Measurements from ENCODE around the gene CRB2. TPM values are rescaled to one million over a fixed set of nuclear protein-coding genes. Genes with fewer than 3 reads are reported as not detected.
A peak's percentile ranks its signal among the peaks of the same experiment; 100 is the strongest.

The CRB2 gene
- total RNA-seq, 4 donors from 2014 or later: 0.11 TPM; not detected in 3

DNA sequence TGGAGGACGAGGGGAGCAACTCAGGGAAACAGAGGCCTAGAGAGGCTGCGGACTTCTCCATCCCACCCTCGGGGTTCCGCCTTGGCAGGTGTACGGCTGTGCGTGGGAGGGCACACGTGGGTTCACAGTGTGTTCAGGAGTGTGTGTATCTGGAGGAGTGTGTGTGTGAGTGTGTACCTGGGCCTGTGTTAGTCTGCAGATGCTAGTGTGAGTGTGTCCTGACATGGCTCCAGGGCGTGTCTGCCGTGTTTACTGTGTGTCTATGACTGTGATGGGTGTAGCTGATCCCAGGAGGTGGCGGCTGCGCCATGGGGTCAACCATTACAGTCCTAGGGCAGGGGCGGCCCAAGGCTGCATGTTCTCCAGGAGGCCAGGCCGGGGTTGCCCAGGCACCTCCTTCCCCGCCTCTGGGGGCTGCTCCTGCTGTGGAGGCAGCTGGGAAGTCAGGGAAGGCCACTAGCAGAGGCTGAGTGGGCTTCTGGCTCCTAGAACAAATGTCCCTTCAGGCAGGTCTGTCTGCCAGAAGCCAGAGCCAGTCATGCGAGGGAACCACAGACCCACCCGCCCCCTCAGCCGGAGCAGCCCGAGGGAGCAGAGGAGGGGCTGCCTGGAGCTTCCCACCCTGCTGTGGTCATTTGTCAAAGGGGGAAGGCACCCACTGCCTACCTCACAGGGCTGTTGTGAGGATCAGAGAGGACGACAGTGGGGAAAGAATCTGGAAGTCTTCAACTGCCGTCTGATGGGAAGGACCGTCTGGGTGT is 21.4 kb downstream of the CRB2 start:
- Histone ChIP-seq H3K9me3 (no peaks in the 10 kb centered on the region), H3K27me3 (peaks cover 3% of the 10 kb centered on the region), H3K36me3 (no peaks in the 10 kb centered on the region), H3K4me1 (peaks cover 4 to 29% of the 10 kb centered on the region in 2 donors), H3K27ac (no peak overlapping the region), H3K4me3 (replicated peaks in 1 of 3) (no peak overlapping the region)
- TF ChIP-seq CTCF (IDR thresholded peaks at IDR 0.05) (no peak), POLR2A (IDR thresholded peaks at IDR 0.05) (no peak)
- 61 to 67% methylated on average over 10 to 13 of the region's 21 CpGs for WGBS, 2 donors
- no peak for DNase-seq
- intact Hi-C loops (cut with DNase I): no loop called here

DNA sequence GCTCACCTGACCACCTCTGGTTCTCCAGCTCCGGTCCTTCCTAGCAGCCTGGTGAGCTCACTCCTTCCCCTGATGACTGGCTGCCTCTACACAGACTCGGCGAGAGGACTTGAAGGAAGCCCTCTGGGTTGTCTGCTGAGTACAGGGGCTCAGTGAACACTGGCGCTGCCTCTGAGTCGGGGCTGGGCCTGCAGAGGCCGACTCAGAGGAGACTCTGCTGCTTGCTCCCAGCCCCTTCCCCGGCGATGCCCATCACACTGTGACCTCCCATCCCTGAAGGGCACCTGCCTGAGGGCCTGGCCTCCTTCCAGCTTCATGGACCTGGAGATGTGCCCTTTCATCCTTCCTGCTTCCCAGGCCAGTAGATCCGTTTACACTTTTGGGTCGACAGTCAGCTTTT is 22.0 kb downstream of the CRB2 start:
- Histone ChIP-seq H3K27me3 (no peaks in the 10 kb centered on the region), H3K9me3 (no peaks in the 10 kb centered on the region), H3K4me1 (peaks cover 4 to 28% of the 10 kb centered on the region in 2 donors), H3K4me3 (replicated peaks in 1 of 3) (no peak overlapping the region), H3K36me3 (no peaks in the 10 kb centered on the region), H3K27ac (no peak overlapping the region)
- 58 to 70% methylated on average over 6 to 10 of the region's 10 CpGs for WGBS, 2 donors
- TF ChIP-seq CTCF (IDR thresholded peaks at IDR 0.05) (no peak), POLR2A (IDR thresholded peaks at IDR 0.05) (no peak)
- intact Hi-C loops (cut with DNase I): no loop called here
- peak in 1 of 2 donors; percentile 30 for DNase-seq

DNA sequence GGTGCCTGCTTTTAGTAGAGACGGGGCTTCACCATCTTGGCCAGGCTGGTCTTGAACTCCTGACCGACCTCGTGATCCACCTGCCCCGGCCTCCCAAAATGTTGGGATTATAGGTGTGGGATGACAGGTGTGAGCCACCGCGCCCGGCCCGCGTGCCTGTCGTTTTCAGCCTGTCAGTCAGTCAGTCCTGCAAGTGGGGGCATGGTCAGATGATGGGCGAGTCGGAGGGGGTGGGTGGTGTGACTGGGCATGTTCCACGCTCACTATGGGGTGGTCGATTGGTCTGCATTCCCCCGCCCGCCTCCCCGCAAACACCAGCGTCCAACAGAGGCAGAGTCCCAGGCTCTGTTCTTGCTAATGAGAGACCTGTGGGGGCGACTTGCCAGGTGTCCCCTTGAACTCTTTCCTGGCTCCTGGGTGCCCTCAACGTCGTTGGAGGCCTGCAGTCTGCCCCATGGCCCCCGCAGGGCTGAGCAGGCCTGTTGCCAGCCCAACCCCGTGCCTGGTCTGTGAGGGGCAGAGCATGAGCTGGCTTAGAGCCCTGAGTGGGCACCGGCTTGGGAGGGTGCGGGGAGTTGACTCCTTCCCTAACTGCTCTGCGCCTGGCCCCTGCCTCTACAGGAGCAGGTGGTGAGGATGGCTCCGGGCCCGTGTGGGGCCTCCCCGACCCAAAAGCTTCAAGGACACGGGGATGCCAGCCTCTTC is 23.1 kb downstream of the CRB2 start:
- intact Hi-C loops (cut with DNase I): no loop called here
- DNase-seq: no peak
- 89 to 97% methylated on average over 4 to 27 of the region's 30 CpGs for WGBS, 2 donors

GRCh38 chr9:123380852-123381705 is 25.1 kb downstream of the CRB2 start:
- H3K9me3 ChIP-seq: no peaks in the 10 kb centered on the region
- H3K4me3 ChIP-seq (replicated peaks in 1 of 3): no peak overlapping the region
- no peak for DNase-seq
- no peaks in the 10 kb centered on the region for H3K36me3 ChIP-seq
- H3K4me1 ChIP-seq: peaks cover 4 to 6% of the 10 kb centered on the region in 2 donors
- intact Hi-C loops (cut with DNase I): no loop called here
- 92% methylated on average over 23 to 26 of the region's 28 CpGs for WGBS, 2 donors
- TF ChIP-seq POLR2A (IDR thresholded peaks at IDR 0.05) (no peak), CTCF (IDR thresholded peaks at IDR 0.05) (no peak)
- H3K27ac ChIP-seq: no peak overlapping the region
- H3K27me3 ChIP-seq: no peaks in the 10 kb centered on the region

More for the DNA sequence above, 23.1 kb downstream of the CRB2 start:
- Histone ChIP-seq H3K9me3 (no peaks in the 10 kb centered on the region), H3K4me3 (replicated peaks in 1 of 3) (no peak overlapping the region), H3K27me3 (no peaks in the 10 kb centered on the region), H3K27ac (no peak overlapping the region), H3K36me3 (no peaks in the 10 kb centered on the region), H3K4me1 (peaks cover 4 to 20% of the 10 kb centered on the region in 2 donors)
- no peak for TF ChIP-seq POLR2A (IDR thresholded peaks at IDR 0.05)
- no peak for TF ChIP-seq CTCF (IDR thresholded peaks at IDR 0.05)
